RWPE1 (cell line): ENCODE results near the gene ABLIM1.

Experiments
- CTCF ChIA-PET: fragments of 350-600 bp; sonication (Branson Sonifier 250); formaldehyde crosslinking; extraction: SDS; loops from one replicate; lab custom pipeline; 2021; lab: Yijun Ruan, JAX
- POLR2A ChIA-PET: fragments of 400-600 bp; formaldehyde crosslinking; extraction: SDS; loops from one replicate; lab custom pipeline; 2020; ENCODE audit warnings: antibody characterized with exemption; ENCODE audit not compliant: low non-redundant PET; lab: Yijun Ruan, JAX
- DNase-seq: peaks from one replicate; pipeline ENCODE4 v3.0.0; 2012; ENCODE audit warnings: low spot score
- H3K27ac ChIP-seq: fragments of 450-650 bp; 2 replicates; pipeline ENCODE4 v1.5.1; 2017
- CTCF ChIP-seq: fragments of 450-650 bp; conservative IDR thresholded peaks from 2 replicates; pipeline ENCODE4 v1.5.1; 2017; ENCODE audit warnings: low read depth, mild to moderate bottlenecking

Gene ABLIM1

GRCh38 chr10:114392112-114392835, 265.8 kb downstream of the ABLIM1 start:
- H3K27ac ChIP-seq = no peak overlapping the region; the same call in 1 of the 2 replicates
- DNase-seq = no peak
- TF ChIP-seq CTCF = no peak
- CTCF ChIA-PET = interaction anchor here (0.7 kb wide), 1 partner anchor 89 kb away, joined by 5 read pairs; no protein-coding TSS in a partner anchor
- POLR2A ChIA-PET = no interaction called here

- CTCF ChIA-PET = no interaction called here
- TF ChIP-seq CTCF = no peak
Measured at GRCh38 chr10:114391599-114391998, 266.5 kb downstream of the ABLIM1 start.

GRCh38 chr10:114389426-114389825, 268.6 kb downstream of the ABLIM1 start:
- peak; percentile 83 for DNase-seq

More at GRCh38 chr10:114391599-114391998, 266.5 kb downstream of the ABLIM1 start:
- POLR2A ChIA-PET = no interaction called here
- DNase-seq = no peak
- peak overlapping the region; percentile 59 for H3K27ac ChIP-seq

GRCh38 chr10:114388275-114388674, 269.8 kb downstream of the ABLIM1 start:
- POLR2A ChIA-PET = no interaction called here
- no peak overlapping the region for H3K27ac ChIP-seq
- CTCF ChIA-PET = interaction anchor here (0.8 to 1.5 kb wide), 2 partner anchors 21 to 60 kb away, joined by 3 to 4 read pairs; no protein-coding TSS in a partner anchor
- TF ChIP-seq CTCF = no peak
- DNase-seq = peak; percentile 51

More at GRCh38 chr10:114389426-114389825, 268.6 kb downstream of the ABLIM1 start:
- POLR2A ChIA-PET = no interaction called here
- no peak overlapping the region for H3K27ac ChIP-seq
- TF ChIP-seq CTCF = no peak
- CTCF ChIA-PET = interaction anchor here (0.7 to 1.5 kb wide), 3 partner anchors 22 to 57 kb away, joined by 3 to 4 read pairs (median 3); no protein-coding TSS in a partner anchor

GRCh38 chr10:114387784-114388183, 270.3 kb downstream of the ABLIM1 start:
- POLR2A ChIA-PET = no interaction called here

More at GRCh38 chr10:114387784-114388183, 270.3 kb downstream of the ABLIM1 start:
- H3K27ac ChIP-seq = no peak overlapping the region
- no peak for DNase-seq
- no peak for TF ChIP-seq CTCF
- CTCF ChIA-PET = interaction anchor here (0.8 kb wide), 1 partner anchor 60 kb away, joined by 3 read pairs; no protein-coding TSS in a partner anchor
